ENCODE results near the gene LPIN1.
"Not testable (repeated sequence)": the region's sequence is repeated elsewhere in the genome, so short reads cannot be mapped to it uniquely, and the experiment has no call there.

The LPIN1 gene

DNA sequence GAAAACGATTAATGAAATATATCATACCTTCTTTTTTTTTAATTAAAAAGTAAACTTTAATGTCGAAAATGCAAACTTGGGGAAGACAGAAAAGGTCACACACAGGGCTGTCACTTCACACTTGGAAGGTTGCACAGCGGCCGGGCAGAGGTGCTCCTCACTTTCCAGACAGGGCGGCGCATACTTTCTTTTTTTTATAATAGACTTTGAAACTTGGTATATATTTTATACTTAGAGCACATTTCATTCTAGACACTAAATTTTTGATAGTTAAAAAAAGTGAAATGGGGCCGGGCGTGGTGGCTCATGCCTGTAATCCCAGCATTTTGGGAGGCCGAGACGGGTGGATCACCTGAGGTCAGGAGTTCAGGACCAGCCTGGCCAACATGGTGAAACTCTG is 66.9 kb downstream of the LPIN1 start:
- not testable (repeated sequence) for DNase-seq

DNA sequence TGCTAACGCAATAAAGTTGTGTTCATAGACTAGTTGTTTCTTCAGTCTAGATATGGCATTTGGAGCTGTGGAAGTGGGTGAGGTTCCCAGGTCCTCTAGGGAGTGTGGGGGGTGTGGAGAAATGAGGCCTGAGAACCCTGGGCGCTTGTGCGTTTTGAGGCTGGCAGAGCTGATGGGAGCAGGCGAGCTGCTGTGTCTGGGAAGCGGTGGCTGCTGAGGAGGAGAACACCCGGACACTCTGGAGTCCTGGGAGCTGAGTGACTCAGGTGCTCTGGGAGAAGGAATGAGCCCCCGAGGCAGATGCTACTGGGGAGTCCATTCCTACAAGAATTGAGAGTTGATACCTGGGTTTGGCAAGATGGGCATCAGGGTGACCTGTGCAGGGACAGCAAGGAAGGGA is 67.5 kb downstream of the LPIN1 start:
- DNase-seq = no peak

GRCh38 chr2:11814979-11815510 is 68.6 kb downstream of the LPIN1 start:
- no peak for DNase-seq

- not testable (repeated sequence) for DNase-seq
Measured at GRCh38 chr2:11816935-11817334, 70.5 kb downstream of the LPIN1 start.

DNA sequence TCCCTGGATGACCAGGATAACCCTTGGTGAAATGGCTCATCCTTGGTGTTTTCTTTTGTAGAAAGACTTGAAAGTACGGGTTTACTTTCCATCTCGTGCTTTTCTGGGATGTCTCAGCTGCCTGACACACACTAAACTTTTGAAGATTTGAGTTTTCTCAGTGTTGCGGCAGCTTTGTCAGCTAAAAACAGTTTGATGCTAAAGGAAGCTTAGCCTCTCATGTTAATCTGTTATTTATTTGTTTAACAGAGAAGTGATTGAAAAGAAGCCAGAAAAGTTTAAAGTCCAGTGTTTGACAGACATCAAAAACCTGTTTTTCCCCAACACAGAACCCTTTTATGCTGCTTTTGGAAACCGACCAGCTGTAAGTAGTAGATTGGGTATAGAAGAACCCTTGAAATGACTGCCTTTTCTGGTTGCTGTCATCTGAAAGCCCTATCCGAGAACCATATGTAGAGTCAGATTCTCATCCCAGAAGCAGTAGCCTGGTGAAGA is 72.8 kb downstream of the LPIN1 start:
- no peak for DNase-seq

GRCh38 chr2:11820650-11821049 is 74.2 kb downstream of the LPIN1 start:
- DNase-seq = no peak

- DNase-seq = no peak
Measured at GRCh38 chr2:11821705-11822104, 75.3 kb downstream of the LPIN1 start.

DNA sequence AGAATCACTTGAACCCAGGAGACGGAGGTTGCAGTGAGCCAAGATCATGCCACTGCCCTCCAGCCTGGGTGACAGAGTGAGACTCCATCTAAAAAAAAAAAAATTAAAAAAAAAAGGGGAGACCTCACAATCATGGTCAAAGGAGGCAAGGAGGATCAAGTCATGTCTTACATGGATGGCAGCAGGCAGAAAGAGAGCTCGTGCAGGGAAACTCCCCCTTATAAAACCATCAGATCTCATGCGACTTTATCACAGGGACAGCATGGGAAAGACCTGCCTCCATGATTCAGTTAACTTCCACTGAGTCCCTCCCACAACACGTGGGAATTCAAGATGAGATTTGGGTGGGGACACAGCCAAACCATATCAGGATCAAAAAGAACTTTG is 75.9 kb downstream of the LPIN1 start:
- not testable (repeated sequence) for DNase-seq

- no peak for DNase-seq
Measured at GRCh38 chr2:11822746-11823451, 76.5 kb downstream of the LPIN1 start.

DNA sequence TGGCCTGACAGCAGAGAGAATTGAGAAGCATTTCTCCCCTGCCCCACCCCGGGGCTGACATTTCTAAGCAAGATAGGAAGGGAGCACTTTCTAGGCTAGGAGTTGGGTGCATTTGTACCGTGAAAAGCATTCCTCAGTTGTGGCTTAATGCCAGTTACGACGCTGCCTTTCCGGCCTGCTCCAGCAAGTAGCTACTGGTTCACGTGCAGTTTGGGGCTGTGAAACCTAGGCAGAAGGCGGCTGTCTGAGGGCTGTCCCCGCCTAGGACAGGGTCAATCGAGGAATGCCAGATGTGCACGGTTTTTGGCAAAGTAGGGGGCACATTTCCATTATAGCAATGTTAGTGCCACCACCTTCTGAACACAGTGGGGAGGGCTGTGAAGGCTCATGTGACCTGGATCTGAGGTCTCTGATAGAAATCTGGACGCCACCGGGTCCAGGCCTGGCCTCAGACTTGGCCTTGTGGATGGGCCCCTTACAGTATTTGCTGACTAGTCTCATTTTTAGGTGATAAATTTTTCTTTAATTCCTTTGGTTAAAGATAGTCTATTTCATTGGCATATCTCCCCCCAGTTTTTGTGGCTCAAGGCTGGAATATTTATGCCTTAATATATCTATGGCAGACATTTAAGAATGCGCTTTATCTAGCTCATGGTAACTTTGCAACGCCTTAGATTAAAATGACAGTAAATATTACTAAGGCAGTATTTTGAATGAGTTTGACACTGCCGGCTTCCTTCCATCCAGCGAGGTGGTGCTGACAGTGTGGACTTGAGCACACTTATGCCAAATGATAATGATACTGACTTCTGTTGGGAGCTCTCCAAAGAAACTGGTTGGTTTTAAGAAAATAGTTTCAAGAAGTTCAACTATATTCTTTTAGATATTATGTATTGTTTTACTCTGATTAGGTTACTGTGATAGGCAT is 78.7 kb downstream of the LPIN1 start:
- no peak for DNase-seq

DNA sequence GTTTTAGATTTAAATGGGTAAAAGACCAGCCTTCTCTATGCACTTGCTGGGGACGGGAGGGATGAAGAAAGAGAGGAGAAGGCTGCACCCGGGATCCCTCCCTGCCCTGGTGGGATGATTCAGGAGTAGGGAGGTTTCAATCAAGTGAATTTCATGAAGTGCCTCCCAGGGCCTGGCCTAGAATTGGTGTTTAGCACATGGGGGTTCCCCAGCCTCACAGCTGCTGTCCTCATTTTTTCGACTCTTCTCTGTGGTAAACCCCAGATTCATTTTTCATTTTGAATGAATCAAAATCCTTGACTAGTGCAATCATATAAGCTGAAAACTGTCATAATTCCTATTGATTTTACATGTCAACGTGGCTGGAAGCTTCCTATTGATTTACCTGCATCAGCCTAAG is 81.1 kb downstream of the LPIN1 start:
- DNase-seq = no peak

- no peak for DNase-seq
Measured at GRCh38 chr2:11828933-11829323, 82.5 kb downstream of the LPIN1 start.

- peak; percentile 87 for DNase-seq
Measured at GRCh38 chr2:11829324-11829946, 83.0 kb downstream of the LPIN1 start.

GRCh38 chr2:11829947-11830707 is 83.7 kb downstream of the LPIN1 start:
- DNase-seq = peak; percentile 93

DNA sequence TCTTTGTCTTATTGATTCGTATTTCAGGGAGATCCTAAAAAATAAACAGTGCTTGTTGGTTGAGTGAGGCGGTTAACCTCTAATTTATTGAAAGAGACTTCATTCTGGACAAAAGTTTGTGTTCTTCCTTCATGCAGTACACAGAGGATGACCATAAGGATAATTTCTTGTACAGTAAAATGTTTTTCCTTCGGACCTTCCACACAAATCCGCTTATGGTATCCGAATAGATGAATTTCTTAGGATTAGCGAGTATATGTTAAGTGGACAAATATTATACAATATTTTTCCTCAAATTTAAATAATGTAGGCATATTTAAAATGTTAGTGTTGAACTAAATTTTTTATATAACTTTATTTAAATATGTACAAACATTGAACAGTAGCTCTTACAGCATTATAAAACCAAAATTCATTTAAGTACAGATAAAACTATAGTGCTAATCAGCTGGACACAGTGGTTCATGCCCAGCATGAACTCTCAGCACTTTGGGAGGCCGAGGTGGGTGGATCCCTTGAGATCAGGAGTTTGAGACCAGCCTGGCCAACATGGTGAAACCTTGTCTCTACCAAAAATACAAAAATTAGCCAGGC is 84.4 kb downstream of the LPIN1 start:
- no peak for DNase-seq

DNA sequence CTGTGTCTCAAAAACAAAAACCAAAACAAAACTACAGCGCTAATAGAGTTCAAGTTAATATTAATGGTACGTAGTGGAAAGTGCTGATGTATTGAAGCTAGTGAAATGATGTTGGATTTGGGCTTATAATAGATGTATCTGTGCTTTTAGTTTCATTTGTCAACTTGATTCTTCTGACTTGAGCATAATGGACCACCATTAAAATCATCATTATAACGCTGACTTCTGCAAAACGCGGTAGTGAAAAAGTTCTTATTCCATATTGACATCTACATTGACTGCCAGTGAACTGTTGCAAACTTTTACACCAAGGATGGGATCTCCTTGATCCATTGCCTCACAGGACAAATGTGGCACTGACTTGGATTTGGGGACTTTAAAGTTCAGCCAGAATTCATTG is 85.0 kb downstream of the LPIN1 start:
- no peak for DNase-seq

DNA sequence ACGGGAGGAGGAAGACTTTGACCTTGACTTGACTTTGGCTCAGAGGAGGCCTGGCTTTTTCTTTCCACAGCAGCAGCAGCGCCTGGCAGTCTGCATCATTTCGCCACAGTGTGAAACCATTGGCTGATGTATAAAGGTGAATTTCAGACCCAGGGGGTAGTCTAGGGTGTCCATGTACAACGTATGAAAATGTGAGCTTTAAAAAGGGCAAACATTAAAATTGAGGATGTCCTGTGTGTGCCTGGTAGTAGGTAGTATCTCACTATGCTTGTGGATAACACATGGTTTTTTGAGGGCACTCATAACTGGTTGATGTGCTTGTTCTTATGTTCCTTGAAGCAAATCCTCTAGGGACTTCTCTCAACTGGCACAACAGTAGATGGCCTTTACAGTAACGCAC is 86.1 kb downstream of the LPIN1 start:
- DNase-seq = no peak

DNA sequence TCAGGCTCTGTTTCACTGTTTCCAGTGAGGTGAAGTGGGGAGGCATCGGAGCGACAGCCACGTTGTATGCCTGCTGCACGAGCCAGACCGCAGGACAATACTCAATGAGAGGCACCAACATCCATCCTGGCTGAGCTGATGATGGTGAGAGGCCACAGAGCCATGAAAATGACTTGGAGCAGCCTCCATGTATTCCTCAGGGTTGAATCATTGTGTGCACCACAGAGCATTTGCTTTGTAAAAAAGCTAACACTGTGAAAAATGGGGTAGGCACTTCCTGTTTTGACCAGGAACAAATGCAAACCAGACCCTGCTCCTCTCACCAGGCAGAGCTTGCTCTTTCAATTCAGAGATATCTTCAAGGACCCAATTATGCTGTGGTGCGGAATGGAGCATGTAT is 87.2 kb downstream of the LPIN1 start:
- DNase-seq = no peak

GRCh38 chr2:11835403-11835802 is 89.0 kb downstream of the LPIN1 start:
- DNase-seq = no peak

GRCh38 chr2:11836647-11837219 is 90.3 kb downstream of the LPIN1 start:
- DNase-seq = no peak

DNA sequence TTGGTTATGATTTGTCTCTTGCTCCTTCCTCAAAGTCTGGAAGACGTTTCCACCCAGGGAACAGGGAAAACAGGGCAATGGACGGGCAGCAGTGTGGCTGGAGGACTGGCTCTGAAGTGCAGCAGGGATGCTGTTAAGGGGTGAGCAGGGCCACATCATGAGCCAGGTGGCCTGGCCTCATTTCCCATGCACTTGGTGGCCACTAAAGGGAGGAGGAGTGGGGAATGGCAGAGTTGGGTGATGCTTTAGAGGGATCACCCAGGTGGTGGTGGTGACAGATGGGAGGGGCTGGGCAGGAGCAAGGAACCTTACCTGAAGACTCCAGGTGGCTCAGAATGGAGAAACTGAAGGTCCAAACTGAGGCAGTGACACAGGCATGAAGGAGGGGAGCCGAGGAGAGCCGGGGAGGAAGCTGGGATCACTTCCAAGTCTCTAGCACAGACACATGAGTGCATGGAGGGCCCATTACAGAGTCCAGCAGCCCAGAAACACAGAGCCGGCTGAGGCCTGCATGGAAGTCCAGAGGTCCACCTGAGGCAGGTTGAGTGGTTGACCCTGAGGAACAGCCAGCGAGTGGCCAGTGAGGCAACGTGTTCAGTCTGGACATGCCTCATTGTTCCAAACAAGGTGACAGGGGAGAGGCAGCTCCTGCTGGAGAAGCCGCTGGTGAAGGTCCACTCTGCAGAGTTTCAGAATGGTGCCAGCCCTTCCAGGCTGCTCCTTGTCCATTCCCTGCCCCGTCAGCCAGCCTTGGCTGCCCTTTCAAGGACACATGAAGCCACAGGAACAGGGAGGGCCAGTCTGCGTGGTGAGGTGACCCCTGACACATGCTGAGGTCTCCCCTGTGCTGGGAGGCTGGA is 91.7 kb downstream of the LPIN1 start:
- DNase-seq = no peak
